Measurements from ENCODE around the gene NKX1-1.

The NKX1-1 gene

DNA sequence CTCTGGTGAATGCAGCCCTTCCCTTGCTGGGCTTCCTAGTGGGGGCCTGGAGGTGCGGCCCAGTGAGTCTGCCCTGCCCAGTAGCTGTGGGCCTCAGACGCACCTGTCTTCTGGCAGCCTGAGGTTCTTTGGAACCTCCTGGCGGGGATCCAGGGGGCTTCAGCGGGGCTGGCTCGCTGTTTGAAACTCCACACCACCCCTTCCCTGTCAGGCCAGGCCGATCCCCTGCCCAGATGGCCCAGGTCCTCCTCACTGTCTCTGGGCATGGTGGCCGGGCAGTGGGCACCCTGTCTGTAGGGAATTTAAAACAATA, 10.7 kb upstream of the NKX1-1 start:
- Histone ChIP-seq H3K27me3 (ENCODE audit: insufficient read depth, low read length, poor library complexity) (no peaks in the 10 kb centered on the region), H3K9me3 (ENCODE audit: insufficient read depth, low read length, severe bottlenecking) (no peaks in the 10 kb centered on the region), H3K9ac (ENCODE audit: low read depth, low read length) (no peak overlapping the region), H3K27ac (ENCODE audit: low read length) (no peak overlapping the region), H3K4me1 (ENCODE audit: insufficient read depth, low read length) (no peaks in the 10 kb centered on the region), H2AFZ (ENCODE audit: low read depth, low read length) (no peak overlapping the region), H3K36me3 (ENCODE audit: insufficient read depth, low read length) (no peaks in the 10 kb centered on the region), H3K4me2 (ENCODE audit: insufficient read depth, low read length) (no peak overlapping the region), H4K20me1 (ENCODE audit: insufficient read depth, low read length) (peaks cover 2% of the 10 kb centered on the region; the same call in 1 of the 2 replicates), H3K4me3 (ENCODE audit: low read depth in 1 of 2, low read length in 2 of 2) (no peak overlapping the region), H3K79me2 (ENCODE audit: insufficient read depth, low read length) (no peaks in the 10 kb centered on the region)
- no peak for DNase-seq
- no peak for ATAC-seq (ENCODE audit: insufficient read depth, low read depth)
- TF ChIP-seq EZH2 (IDR thresholded peaks at IDR 0.05; ENCODE audit: borderline replicate concordance, low read depth, low read length, severe bottlenecking) = no peak
- TF ChIP-seq, protein P1, sequence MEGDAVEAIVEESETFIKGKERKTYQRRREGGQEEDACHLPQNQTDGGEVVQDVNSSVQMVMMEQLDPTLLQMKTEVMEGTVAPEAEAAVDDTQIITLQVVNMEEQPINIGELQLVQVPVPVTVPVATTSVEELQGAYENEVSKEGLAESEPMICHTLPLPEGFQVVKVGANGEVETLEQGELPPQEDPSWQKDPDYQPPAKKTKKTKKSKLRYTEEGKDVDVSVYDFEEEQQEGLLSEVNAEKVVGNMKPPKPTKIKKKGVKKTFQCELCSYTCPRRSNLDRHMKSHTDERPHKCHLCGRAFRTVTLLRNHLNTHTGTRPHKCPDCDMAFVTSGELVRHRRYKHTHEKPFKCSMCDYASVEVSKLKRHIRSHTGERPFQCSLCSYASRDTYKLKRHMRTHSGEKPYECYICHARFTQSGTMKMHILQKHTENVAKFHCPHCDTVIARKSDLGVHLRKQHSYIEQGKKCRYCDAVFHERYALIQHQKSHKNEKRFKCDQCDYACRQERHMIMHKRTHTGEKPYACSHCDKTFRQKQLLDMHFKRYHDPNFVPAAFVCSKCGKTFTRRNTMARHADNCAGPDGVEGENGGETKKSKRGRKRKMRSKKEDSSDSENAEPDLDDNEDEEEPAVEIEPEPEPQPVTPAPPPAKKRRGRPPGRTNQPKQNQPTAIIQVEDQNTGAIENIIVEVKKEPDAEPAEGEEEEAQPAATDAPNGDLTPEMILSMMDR (IDR thresholded peaks at IDR 0.05; ENCODE audit: borderline replicate concordance, extremely low read depth, low read length, poor library complexity, severe bottlenecking) = no peak

DNA sequence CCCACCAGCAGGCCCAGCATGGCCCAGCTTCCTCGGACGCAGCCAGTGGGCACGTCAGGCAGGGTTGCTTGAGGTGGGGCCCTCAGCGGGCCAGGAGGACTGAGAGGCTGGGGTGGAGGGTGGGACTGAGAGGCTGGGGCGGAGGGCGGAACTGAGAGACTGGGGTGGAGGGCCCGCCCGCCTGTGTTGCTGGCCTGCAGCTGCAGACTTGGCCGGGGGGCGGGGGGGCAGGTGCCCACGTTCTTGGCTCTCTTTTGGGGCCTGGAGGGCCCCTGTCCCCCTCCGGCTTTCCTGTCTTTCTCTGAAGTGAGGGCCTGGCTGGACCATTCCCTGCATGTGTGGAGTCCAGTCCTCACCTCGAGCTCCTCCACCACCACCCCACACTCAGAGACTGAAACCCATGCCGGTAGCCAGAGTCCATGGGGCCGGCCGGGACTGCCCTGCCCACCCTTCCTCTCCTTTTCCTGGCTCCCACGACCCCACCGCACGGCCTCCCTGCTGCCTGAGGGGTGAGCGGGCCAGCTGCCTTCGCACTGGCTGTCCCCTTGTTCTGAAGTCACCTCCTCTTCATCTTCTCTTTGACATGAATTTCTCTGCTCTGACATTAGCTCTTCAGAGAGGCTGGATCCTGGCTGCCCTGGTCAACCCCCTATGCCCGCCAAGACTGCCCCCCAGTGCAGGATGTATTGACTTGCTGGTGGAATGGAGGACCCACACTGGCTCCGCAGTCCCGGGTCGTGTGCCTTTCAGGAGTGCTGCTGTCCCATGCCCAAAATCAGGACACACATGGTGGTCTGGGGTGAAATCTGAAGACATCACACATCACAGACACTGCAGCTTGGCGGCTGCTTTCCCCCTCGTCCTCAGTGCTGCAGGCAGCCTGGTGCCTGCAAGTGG, 10.1 kb upstream of the NKX1-1 start:
- no peak for ATAC-seq (ENCODE audit: insufficient read depth, low read depth)
- no peaks in the 10 kb centered on the region for H3K4me1 ChIP-seq (ENCODE audit: insufficient read depth, low read length)
- DNase-seq = no peak

DNA sequence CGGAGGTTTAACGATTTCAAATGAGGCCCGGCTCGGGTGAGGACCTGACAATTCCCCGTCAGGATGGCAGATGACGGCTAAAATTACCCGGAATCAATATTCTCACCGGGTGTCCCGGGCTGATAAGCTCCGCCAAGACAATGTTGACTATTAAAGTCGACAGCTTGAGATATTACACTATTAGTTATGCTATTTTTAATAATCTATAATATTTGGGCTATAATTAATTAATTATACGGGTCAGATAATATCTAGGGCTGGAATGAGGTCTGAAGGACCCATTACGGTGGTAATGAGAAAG, 9.4 kb upstream of the NKX1-1 start:
- Histone ChIP-seq H3K27me3 (ENCODE audit: insufficient read depth, low read length, poor library complexity) (no peaks in the 10 kb centered on the region), H3K4me2 (ENCODE audit: insufficient read depth, low read length) (no peak overlapping the region), H3K4me3 (ENCODE audit: low read depth in 1 of 2, low read length in 2 of 2) (no peak overlapping the region), H3K9ac (ENCODE audit: low read depth, low read length) (no peak overlapping the region), H3K9me3 (ENCODE audit: insufficient read depth, low read length, severe bottlenecking) (no peaks in the 10 kb centered on the region), H3K4me1 (ENCODE audit: insufficient read depth, low read length) (no peaks in the 10 kb centered on the region), H3K27ac (ENCODE audit: low read length) (no peak overlapping the region), H2AFZ (ENCODE audit: low read depth, low read length) (no peak overlapping the region), H3K79me2 (ENCODE audit: insufficient read depth, low read length) (no peaks in the 10 kb centered on the region), H4K20me1 (ENCODE audit: insufficient read depth, low read length) (peaks cover 11% of the 10 kb centered on the region; the same call in 1 of the 2 replicates), H3K36me3 (ENCODE audit: insufficient read depth, low read length) (no peaks in the 10 kb centered on the region)
- ATAC-seq (ENCODE audit: insufficient read depth, low read depth) (no peak), DNase-seq (no peak)
- TF ChIP-seq EZH2 (IDR thresholded peaks at IDR 0.05; ENCODE audit: borderline replicate concordance, low read depth, low read length, severe bottlenecking) = no peak

More for the DNA sequence above, 10.1 kb upstream of the NKX1-1 start:
- no peak for TF ChIP-seq EZH2 (IDR thresholded peaks at IDR 0.05; ENCODE audit: borderline replicate concordance, low read depth, low read length, severe bottlenecking)
- TF ChIP-seq, protein P1 (IDR thresholded peaks at IDR 0.05; ENCODE audit: borderline replicate concordance, extremely low read depth, low read length, poor library complexity, severe bottlenecking) = no peak
- peaks cover 7% of the 10 kb centered on the region; the same call in 1 of the 2 replicates for H4K20me1 ChIP-seq (ENCODE audit: insufficient read depth, low read length)
- H3K4me2 ChIP-seq (ENCODE audit: insufficient read depth, low read length) = no peak overlapping the region
- H3K4me3 ChIP-seq (ENCODE audit: low read depth in 1 of 2, low read length in 2 of 2) = no peak overlapping the region
- H3K79me2 ChIP-seq (ENCODE audit: insufficient read depth, low read length) = no peaks in the 10 kb centered on the region
- H3K9me3 ChIP-seq (ENCODE audit: insufficient read depth, low read length, severe bottlenecking) = no peaks in the 10 kb centered on the region
- H2AFZ ChIP-seq (ENCODE audit: low read depth, low read length) = no peak overlapping the region
- no peak overlapping the region for H3K9ac ChIP-seq (ENCODE audit: low read depth, low read length)
- no peak overlapping the region for H3K27ac ChIP-seq (ENCODE audit: low read length)
- no peaks in the 10 kb centered on the region for H3K27me3 ChIP-seq (ENCODE audit: insufficient read depth, low read length, poor library complexity)
- H3K36me3 ChIP-seq (ENCODE audit: insufficient read depth, low read length) = no peaks in the 10 kb centered on the region

DNA sequence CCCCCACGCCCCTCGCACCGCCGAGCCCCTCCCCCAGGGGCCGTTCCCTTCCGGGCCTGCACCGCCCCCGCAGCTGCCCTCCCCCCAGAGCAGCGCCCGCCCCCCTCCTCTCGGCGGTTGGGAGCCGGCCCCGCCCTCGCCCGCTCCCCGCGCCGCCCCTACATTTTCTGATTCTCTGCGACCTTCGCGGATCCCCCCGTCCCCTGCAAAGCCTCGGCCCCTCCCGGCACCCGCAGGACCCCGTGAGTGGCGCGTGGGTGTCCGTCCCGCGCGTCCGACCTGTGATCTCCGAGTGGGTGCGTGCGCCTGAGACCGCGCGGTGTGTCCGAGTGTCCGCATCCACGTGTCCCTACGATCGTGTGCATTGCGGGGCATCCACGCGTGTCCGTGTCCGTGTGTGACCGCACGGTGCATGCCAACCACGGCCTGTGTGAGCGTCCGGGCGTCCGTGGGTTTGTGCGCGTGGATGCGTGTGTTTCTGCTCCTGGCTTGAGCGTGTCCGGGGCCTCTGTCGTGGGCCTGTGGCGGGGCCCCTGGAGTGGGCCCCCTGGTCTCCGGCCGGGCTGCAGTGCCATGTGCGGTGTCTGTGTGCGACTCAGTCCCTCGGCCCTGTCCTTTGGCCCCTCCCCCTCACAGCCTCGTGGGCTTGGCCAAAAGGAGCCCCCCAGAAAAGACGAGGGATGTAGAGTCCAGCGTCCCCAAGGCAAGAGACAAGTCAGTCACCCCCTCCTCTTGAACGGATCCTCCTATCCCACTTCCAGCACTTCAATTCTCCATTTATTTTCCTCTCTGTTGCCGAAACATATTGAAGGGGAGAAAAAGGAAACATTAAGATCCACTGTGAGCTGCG, 8.8 kb upstream of the NKX1-1 start:
- no peak for DNase-seq
- no peak overlapping the region for H3K27ac ChIP-seq (ENCODE audit: low read length)
- H4K20me1 ChIP-seq (ENCODE audit: insufficient read depth, low read length) = peaks cover 11% of the 10 kb centered on the region; the same call in 1 of the 2 replicates
- H3K9ac ChIP-seq (ENCODE audit: low read depth, low read length) = no peak overlapping the region
- H3K79me2 ChIP-seq (ENCODE audit: insufficient read depth, low read length) = no peaks in the 10 kb centered on the region
- H3K9me3 ChIP-seq (ENCODE audit: insufficient read depth, low read length, severe bottlenecking) = no peaks in the 10 kb centered on the region
- ATAC-seq (ENCODE audit: insufficient read depth, low read depth) = no peak
- H3K4me2 ChIP-seq (ENCODE audit: insufficient read depth, low read length) = no peak overlapping the region
- H3K27me3 ChIP-seq (ENCODE audit: insufficient read depth, low read length, poor library complexity) = no peaks in the 10 kb centered on the region
- TF ChIP-seq, protein P1 (IDR thresholded peaks at IDR 0.05; ENCODE audit: borderline replicate concordance, extremely low read depth, low read length, poor library complexity, severe bottlenecking) = no peak
- no peak for TF ChIP-seq EZH2 (IDR thresholded peaks at IDR 0.05; ENCODE audit: borderline replicate concordance, low read depth, low read length, severe bottlenecking)
- no peaks in the 10 kb centered on the region for H3K36me3 ChIP-seq (ENCODE audit: insufficient read depth, low read length)
- H3K4me3 ChIP-seq (ENCODE audit: low read depth in 1 of 2, low read length in 2 of 2) = no peak overlapping the region
- no peaks in the 10 kb centered on the region for H3K4me1 ChIP-seq (ENCODE audit: insufficient read depth, low read length)
- no peak overlapping the region for H2AFZ ChIP-seq (ENCODE audit: low read depth, low read length)
